ENCODE measurements around the gene P2RY2. TPM values are rescaled to one million over a fixed set of nuclear protein-coding genes. Genes with fewer than 3 reads are reported as not detected.

P2RY2 gene
- total RNA-seq, 1 experiment from 2014 or later = 22.5 TPM

DNA sequence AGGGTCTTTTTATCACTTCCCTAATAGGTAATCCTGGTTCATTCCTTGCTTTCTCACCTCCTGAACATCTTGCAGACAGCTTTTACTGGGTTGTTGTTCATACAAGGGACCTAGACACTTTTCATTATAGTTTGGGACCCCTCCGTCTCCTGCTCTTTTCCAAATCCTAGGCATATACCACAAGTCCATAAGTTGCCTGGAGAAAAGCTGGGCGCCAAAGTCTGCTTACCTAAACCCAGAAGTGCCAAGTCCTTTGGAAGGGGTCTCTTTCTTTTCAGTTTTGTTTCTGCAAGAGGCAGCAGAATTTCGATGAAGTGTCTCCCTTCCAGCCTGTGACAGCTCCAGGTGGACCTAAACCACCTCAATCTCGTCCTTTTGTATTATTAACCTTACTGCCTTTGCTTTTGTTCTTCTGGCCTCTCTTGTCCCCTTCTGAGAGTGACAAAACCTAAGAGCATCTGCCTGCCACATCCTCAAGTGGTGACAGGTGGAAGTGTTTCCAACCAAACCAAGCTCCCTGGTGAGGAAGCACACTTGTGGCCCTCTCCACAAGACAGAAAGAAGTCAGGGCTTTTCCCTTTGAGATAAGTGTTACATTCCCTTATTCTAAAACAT, 34.6 kb downstream of the P2RY2 start:
- Histone ChIP-seq H4K20me1 (ENCODE audit: insufficient read depth) (no peaks in the 10 kb centered on the region), H2AFZ (no peak overlapping the region), H3K9me3 (ENCODE audit: insufficient read depth, low read depth) (no peaks in the 10 kb centered on the region), H3K4me2 (no peak overlapping the region), H3K79me2 (ENCODE audit: low read depth) (no peaks in the 10 kb centered on the region), H3K36me3 (ENCODE audit: low read depth) (peaks cover 7% of the 10 kb centered on the region; the same call in 1 of the 2 replicates), H3K4me1 (replicated peaks; ENCODE audit: insufficient read depth) (peaks cover 34% of the 10 kb centered on the region), H3K4me3 (no peak overlapping the region), H3K9me2 (ENCODE audit: insufficient read depth) (no peaks in the 10 kb centered on the region), H3K27me3 (ENCODE audit: insufficient read depth, low read depth) (no peaks in the 10 kb centered on the region), H3K27ac (no peak overlapping the region), H3F3A (ENCODE audit: insufficient read depth, low read depth) (peaks cover 57% of the 10 kb centered on the region)
- no TSS peak for BruUV-seq (replicated peaks)
- ChIA-PET CTCF (no interaction called here), POLR2A (ENCODE audit: unreplicated experiment) (interaction anchor here (0.5 kb wide), 1 partner anchor 8 kb away, joined by 3 read pairs; no protein-coding TSS in a partner anchor)
- no peak for DNase-seq
- no peak for TF ChIP-seq EZH2 (IDR thresholded peaks at IDR 0.05; ENCODE audit: low read depth)
- TF ChIP-seq, protein P1, sequence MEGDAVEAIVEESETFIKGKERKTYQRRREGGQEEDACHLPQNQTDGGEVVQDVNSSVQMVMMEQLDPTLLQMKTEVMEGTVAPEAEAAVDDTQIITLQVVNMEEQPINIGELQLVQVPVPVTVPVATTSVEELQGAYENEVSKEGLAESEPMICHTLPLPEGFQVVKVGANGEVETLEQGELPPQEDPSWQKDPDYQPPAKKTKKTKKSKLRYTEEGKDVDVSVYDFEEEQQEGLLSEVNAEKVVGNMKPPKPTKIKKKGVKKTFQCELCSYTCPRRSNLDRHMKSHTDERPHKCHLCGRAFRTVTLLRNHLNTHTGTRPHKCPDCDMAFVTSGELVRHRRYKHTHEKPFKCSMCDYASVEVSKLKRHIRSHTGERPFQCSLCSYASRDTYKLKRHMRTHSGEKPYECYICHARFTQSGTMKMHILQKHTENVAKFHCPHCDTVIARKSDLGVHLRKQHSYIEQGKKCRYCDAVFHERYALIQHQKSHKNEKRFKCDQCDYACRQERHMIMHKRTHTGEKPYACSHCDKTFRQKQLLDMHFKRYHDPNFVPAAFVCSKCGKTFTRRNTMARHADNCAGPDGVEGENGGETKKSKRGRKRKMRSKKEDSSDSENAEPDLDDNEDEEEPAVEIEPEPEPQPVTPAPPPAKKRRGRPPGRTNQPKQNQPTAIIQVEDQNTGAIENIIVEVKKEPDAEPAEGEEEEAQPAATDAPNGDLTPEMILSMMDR (conservative IDR thresholded peaks at IDR 0.05) = peak; percentile 20; the same call in 1 of the 2 replicates
- intact Hi-C loops (cut with micrococcal nuclease; ENCODE audit: unreplicated experiment) = no loop called here

DNA sequence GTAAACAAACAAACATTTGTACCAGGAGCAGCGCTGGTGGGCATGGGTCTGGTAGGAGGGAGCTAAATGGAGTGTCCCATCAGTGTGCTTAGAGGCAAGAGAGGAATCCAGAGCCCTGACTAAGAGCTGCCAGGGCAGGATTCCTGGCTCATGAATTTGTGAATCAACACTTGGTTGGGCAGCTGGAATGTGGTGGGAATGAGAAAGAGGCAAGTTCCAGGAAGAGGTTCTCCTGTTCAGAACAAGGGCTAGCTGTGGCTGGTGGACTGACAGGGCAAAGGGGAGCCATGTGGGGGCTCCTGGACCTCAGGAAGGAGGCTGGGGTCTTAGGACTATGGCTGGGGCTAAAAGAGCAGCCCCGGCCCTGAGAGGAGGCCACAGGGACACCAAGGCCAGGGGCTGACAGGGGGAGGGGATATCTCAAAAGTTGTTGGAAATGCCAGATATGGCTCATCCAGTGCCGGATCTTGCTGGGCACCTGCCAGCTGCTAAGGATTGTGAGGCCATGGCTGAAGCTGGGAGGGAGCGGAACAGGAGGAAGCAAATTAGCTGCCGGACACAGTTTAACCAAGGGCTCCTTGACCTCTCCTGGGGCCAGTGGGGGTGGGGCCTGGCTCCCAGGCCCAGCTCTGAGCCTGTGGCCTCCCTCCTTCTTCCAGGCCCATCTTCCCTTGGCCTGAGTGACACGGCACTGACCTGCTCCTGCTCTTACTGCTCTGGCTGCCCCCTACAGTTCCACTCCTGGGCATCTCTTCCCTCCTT, 39.4 kb downstream of the P2RY2 start:
- Histone ChIP-seq H3K4me3 (peak overlapping the region; percentile 36; the same call in 1 of the 2 replicates), H3K4me2 (peak overlapping the region; percentile 82), H4K20me1 (ENCODE audit: insufficient read depth) (no peaks in the 10 kb centered on the region), H3K79me2 (ENCODE audit: low read depth) (no peaks in the 10 kb centered on the region), H3K27ac (peak overlapping the region; percentile 96), H3K27me3 (ENCODE audit: insufficient read depth, low read depth) (no peaks in the 10 kb centered on the region), H3K9me3 (ENCODE audit: insufficient read depth, low read depth) (no peaks in the 10 kb centered on the region), H2AFZ (peak overlapping the region; percentile 41; the same call in 1 of the 2 replicates), H3F3A (ENCODE audit: insufficient read depth, low read depth) (peaks cover 59% of the 10 kb centered on the region), H3K9me2 (ENCODE audit: insufficient read depth) (no peaks in the 10 kb centered on the region), H3K4me1 (replicated peaks; ENCODE audit: insufficient read depth) (peaks cover 53% of the 10 kb centered on the region), H3K36me3 (ENCODE audit: low read depth) (no peaks in the 10 kb centered on the region)
- TSS peak; percentile 80 for BruUV-seq (replicated peaks)
- peak; percentile 88 to 99 for DNase-seq
- TF ChIP-seq, protein P1 (conservative IDR thresholded peaks at IDR 0.05) = no peak
- TF ChIP-seq EZH2 (IDR thresholded peaks at IDR 0.05; ENCODE audit: low read depth) = no peak
- intact Hi-C loops (cut with micrococcal nuclease; ENCODE audit: unreplicated experiment) = loop anchor here (1.0 kb wide), 2 partner anchors 15 to 32 kb away; partner anchors contain the start of gene P2RY6
- POLR2A ChIA-PET (ENCODE audit: unreplicated experiment) = interaction anchor here (0.6 to 1.2 kb wide), 7 partner anchors 12 to 492 kb away, joined by 3 to 11 read pairs (median 8); partner anchors contain the start of gene P2RY6
- CTCF ChIA-PET = interaction anchor here (0.5 to 2.1 kb wide), 10 partner anchors 10 to 1915 kb away, joined by 3 to 21 read pairs (median 4); no protein-coding TSS in a partner anchor

Measured in PC-9 (cell line).